Ectodermal cell (in vitro differentiated cells): Measurements from ENCODE around the gene TIAM2.

Source experiments
- H3K27ac ChIP-seq: 2 replicates; pipeline ENCODE4 v1.7.0; 2013; ENCODE audit warnings: mild to moderate bottlenecking, low read depth, low read length; ENCODE audit not compliant: insufficient read depth, poor library complexity, severe bottlenecking
- H3K27me3 ChIP-seq: 2 replicates; pipeline ENCODE4 v1.7.0; 2013; ENCODE audit warnings: mild to moderate bottlenecking, low read length; ENCODE audit not compliant: insufficient read depth, control insufficient read depth, poor library complexity, severe bottlenecking
- H3K36me3 ChIP-seq: one replicate; pipeline ENCODE4 v1.7.0; 2013; ENCODE audit warnings: low read length; ENCODE audit not compliant: control insufficient read depth, insufficient read depth
- H3K4me1 ChIP-seq: one replicate; pipeline ENCODE4 v1.7.0; 2013; ENCODE audit warnings: low read length; ENCODE audit not compliant: control insufficient read depth, insufficient read depth
- H3K4me3 ChIP-seq: 2 replicates; pipeline ENCODE4 v1.7.0; 2013; ENCODE audit warnings: low read depth, low read length, control low read depth; ENCODE audit not compliant: insufficient read depth
- H3K9me3 ChIP-seq: 2 replicates; pipeline ENCODE4 v1.7.0; 2013; ENCODE audit warnings: mild to moderate bottlenecking, low read length, moderate library complexity; ENCODE audit not compliant: control insufficient read depth
- WGBS, 2 experiments: methylation state at CpG; one replicate each; pipeline ENCODE4 v1.1.7; 2013; ENCODE audit warnings: missing lambda C conversion rate in 2 of 2; 5-methylcytosine and 5-hydroxymethylcytosine counted together

TIAM2 gene

DNA sequence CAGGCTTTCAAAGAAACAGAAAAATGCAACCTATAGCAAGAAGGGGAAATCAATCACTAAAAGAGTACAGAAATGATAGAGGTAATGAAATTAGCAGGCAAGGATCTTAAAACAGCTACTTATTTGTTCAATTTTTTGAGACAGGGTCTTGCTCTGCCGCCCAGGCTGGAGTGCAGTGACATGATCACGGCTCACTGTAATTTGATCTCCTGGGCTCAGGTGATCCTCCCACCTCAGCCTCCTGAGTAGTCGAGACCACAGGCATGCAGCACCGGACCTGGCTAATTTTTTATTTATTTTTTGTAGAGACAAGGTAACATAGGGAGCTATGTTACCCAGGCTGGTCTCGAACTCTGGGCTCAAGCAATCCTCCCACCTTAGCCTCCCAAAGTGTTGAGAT is 297.6 kb downstream of the TIAM2 start:
- Histone ChIP-seq H3K4me3 (no peak overlapping the region), H3K27me3 (no peaks in the 10 kb centered on the region), H3K36me3 (peaks cover 14% of the 10 kb centered on the region), H3K4me1 (peaks cover 4% of the 10 kb centered on the region), H3K9me3 (no peaks in the 10 kb centered on the region), H3K27ac (no peak overlapping the region)
- WGBS, 2 experiments = 66% methylated on average over 5 of the region's 5 CpGs

DNA sequence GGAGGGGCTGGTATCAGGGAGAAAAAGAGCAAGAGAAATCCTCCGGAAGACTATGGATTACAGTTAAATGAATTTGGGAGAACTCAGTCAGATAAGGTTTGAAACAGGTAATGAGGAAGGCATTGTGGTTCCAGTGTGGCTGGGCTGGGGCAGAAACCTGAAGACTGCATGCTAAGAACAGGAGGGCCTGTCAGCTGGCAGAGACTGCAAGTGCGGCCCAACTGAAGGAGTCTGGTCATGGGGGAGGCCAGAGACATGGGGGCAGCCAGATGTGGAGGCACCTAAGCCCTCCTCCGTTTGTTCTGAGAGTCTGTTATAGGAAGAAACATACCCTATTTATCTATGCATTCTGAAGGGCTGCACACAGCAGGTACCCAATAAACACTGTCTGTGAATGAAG is 302.6 kb downstream of the TIAM2 start:
- Histone ChIP-seq H3K27me3 (no peaks in the 10 kb centered on the region), H3K4me3 (no peak overlapping the region), H3K36me3 (peaks cover 11% of the 10 kb centered on the region), H3K9me3 (no peaks in the 10 kb centered on the region), H3K27ac (no peak overlapping the region), H3K4me1 (peaks cover 6% of the 10 kb centered on the region)
- WGBS, 2 experiments = 53 to 64% methylated on average over 3 of the region's 3 CpGs

DNA sequence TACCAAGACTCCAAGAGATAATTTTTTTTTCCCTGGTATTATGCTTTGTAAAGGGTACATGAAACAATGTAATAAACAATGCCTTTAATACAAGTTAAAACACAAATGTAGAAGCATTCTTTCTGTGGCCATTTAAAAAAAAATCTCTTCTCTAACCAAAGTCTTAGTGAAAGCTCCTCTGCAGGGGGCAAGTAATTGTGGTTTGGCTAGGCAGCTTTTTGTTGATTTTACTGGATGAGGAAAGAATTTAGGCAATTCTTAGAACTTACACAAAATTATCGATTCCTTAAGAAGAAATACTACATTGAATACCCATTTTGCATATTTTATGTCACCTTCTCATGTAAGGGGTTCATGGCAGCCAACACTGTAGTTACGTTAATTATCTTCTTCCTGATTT is 306.8 kb downstream of the TIAM2 start:
- no peak overlapping the region for H3K27ac ChIP-seq
- WGBS, 2 experiments = 69 to 88% methylated on average over 1 to 2 of the region's 2 CpGs
- H3K27me3 ChIP-seq = no peaks in the 10 kb centered on the region
- peaks cover 6% of the 10 kb centered on the region for H3K4me1 ChIP-seq
- no peak overlapping the region for H3K4me3 ChIP-seq
- peaks cover 4% of the 10 kb centered on the region for H3K36me3 ChIP-seq
- H3K9me3 ChIP-seq = no peaks in the 10 kb centered on the region

DNA sequence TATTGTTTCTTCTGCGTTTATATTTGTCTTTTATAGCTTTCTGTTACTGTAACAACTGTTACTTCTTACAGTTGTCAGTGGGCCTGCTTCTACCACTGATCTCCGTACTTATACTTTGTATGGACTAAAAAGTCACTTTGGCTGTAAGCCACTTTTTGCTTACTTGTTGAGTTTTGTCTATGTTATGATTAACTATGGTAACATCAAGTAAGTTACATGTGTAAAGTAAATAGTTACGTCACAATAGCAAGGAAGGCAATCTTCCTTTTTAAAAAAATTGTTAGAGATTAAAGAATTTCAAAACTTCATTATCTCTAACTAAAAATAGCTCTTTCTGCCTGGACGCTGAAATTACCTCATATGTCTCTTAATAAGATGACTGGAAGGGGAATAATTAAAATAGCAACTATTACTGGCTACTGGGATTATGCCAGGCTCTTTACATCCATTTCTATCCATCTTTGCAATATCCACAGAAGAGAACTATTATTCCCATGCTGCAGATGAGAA is 308.3 kb downstream of the TIAM2 start:
- WGBS, 2 experiments = 0 to 67% methylated on average over 1 to 3 of the region's 4 CpGs
- no peak overlapping the region for H3K4me3 ChIP-seq
- peaks cover 4% of the 10 kb centered on the region for H3K4me1 ChIP-seq
- peaks cover 10% of the 10 kb centered on the region for H3K36me3 ChIP-seq
- H3K27ac ChIP-seq = no peak overlapping the region
- no peaks in the 10 kb centered on the region for H3K9me3 ChIP-seq
- H3K27me3 ChIP-seq = no peaks in the 10 kb centered on the region

DNA sequence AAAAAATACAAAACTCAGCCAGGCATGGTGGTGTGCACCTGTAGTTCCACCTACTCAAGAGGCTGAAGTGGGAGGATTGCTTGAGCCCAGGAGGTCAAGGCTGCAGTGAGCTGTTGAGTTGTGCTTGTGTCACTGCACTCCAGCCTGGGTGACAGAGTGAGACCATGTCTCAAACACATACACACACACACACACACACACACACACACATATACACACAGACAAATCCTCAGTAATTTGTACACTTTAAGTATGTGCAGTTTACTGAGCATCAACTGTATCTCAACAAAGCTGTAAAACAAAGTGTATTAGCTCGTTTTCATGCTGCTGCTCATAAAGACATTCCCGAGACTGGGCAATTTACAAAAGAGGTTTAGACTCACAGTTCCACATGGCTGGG is 311.8 kb downstream of the TIAM2 start:
- Histone ChIP-seq H3K36me3 (peaks cover 16% of the 10 kb centered on the region), H3K4me1 (peaks cover 4% of the 10 kb centered on the region)

More for the DNA sequence above, 311.8 kb downstream of the TIAM2 start:
- Histone ChIP-seq H3K27me3 (no peaks in the 10 kb centered on the region), H3K4me3 (no peak overlapping the region), H3K9me3 (no peaks in the 10 kb centered on the region), H3K27ac (no peak overlapping the region)
- WGBS, 2 experiments = 95 to 96% methylated on average over 2 of the region's 2 CpGs
